HepG2 (cell line): ENCODE data around the gene CABLES2. TPM values are rescaled to one million over a fixed set of nuclear protein-coding genes. Genes with fewer than 3 reads are reported as not detected.

Experiments
- ASH2L ChIP-seq: fragments of 300-600, 200-600 bp; sonication (generic); IDR thresholded peaks from 2 replicates; pipeline ENCODE4 v1.7.0; 2017; ENCODE audit warnings: low read depth, mild to moderate bottlenecking, moderate library complexity, mixed read lengths, low read length; ENCODE audit not compliant: insufficient read length
- BRD4 ChIP-seq: sonication (generic); formaldehyde crosslinking; IDR thresholded peaks from 2 replicates; pipeline ENCODE4 v1.4.0; 2020; ENCODE audit warnings: missing genetic modification reagents
- DPF2 ChIP-seq: sonication (generic); formaldehyde crosslinking; IDR thresholded peaks from 2 replicates; pipeline ENCODE4 v1.4.0; 2020; ENCODE audit warnings: mild to moderate bottlenecking, low read depth, missing genetic modification reagents, borderline replicate concordance
- HIVEP1 ChIP-seq: sonication (generic); formaldehyde crosslinking; IDR thresholded peaks from 2 replicates; pipeline ENCODE4 v1.4.0; 2020; ENCODE audit warnings: mild to moderate bottlenecking, missing genetic modification reagents
- HNF1B ChIP-seq: sonication (generic); formaldehyde crosslinking; IDR thresholded peaks from 2 replicates; pipeline ENCODE4 v1.5.1; 2020; ENCODE audit warnings: mild to moderate bottlenecking, moderate library complexity, missing genetic modification reagents
- IKZF4 ChIP-seq: sonication (generic); formaldehyde crosslinking; IDR thresholded peaks from 2 replicates; pipeline ENCODE4 v1.5.1; 2020; ENCODE audit warnings: borderline replicate concordance, mild to moderate bottlenecking, low read depth, missing genetic modification reagents; ENCODE audit errors: not compliant biosample characterization
- KDM5A ChIP-seq: fragments of 200-600 bp; sonication (generic); IDR thresholded peaks from 2 replicates; pipeline ENCODE4 v1.7.0; 2018; ENCODE audit warnings: antibody characterized with exemption, mild to moderate bottlenecking, low read length, borderline replicate concordance
- KLF6 ChIP-seq: IDR thresholded peaks from 2 replicates; pipeline ENCODE4 v1.8.0; 2016; ENCODE audit warnings: missing biosample characterization, missing genetic modification reagents
- NR2C2 ChIP-seq: sonication (generic); formaldehyde crosslinking; IDR thresholded peaks from 2 replicates; pipeline ENCODE4 v1.4.0; 2020; ENCODE audit warnings: missing genetic modification reagents, mild to moderate bottlenecking, moderate library complexity, borderline replicate concordance
- RBM22 ChIP-seq: fragments of 200-400 bp; formaldehyde crosslinking; optimal IDR thresholded peaks from 2 replicates; pipeline ENCODE3; 2017; ENCODE audit warnings: mild to moderate bottlenecking, low read length, moderate library complexity
- SIX1 ChIP-seq: sonication (generic); formaldehyde crosslinking; IDR thresholded peaks from 2 replicates; pipeline ENCODE4 v1.4.0; 2020; ENCODE audit warnings: missing genetic modification reagents, borderline replicate concordance
- SKIL ChIP-seq: sonication (generic); formaldehyde crosslinking; IDR thresholded peaks from 2 replicates; pipeline ENCODE4 v1.8.0; 2022; ENCODE audit warnings: missing genetic modification reagents, mild to moderate bottlenecking, moderate library complexity, borderline replicate concordance
- TBP ChIP-seq: sonication (generic); formaldehyde crosslinking; IDR thresholded peaks from 2 replicates; pipeline ENCODE4 v1.5.0; 2020; ENCODE audit warnings: missing genetic modification reagents
- TEF ChIP-seq: sonication (generic); formaldehyde crosslinking; IDR thresholded peaks from 2 replicates; pipeline ENCODE4 v1.5.0; 2020; ENCODE audit warnings: missing genetic modification reagents
- ZBTB33 ChIP-seq: sonication (generic); formaldehyde crosslinking; IDR thresholded peaks from 2 replicates; pipeline ENCODE4 v1.4.0; 2020; ENCODE audit warnings: missing genetic modification reagents
- ZFP90 ChIP-seq: sonication (generic); formaldehyde crosslinking; IDR thresholded peaks from 2 replicates; pipeline ENCODE4 v1.8.0; 2022; ENCODE audit warnings: missing genetic modification reagents, mild to moderate bottlenecking, inconsistent platforms, borderline replicate concordance
- ZFYVE20 ChIP-seq: sonication (generic); formaldehyde crosslinking; IDR thresholded peaks from 2 replicates; pipeline ENCODE4 v1.8.0; 2023; ENCODE audit warnings: low read depth, mild to moderate bottlenecking, moderate library complexity, missing genetic modification reagents, borderline replicate concordance
- ZNF747 ChIP-seq: sonication (generic); formaldehyde crosslinking; IDR thresholded peaks from 2 replicates; pipeline ENCODE4 v1.8.1; 2023; ENCODE audit warnings: missing genetic modification reagents, mild to moderate bottlenecking, borderline replicate concordance
- ZNF784 ChIP-seq: sonication (generic); formaldehyde crosslinking; IDR thresholded peaks from 2 replicates; pipeline ENCODE4 v1.5.1; 2020; ENCODE audit warnings: missing genetic modification reagents, mild to moderate bottlenecking, borderline replicate concordance
- ZSCAN21 ChIP-seq: sonication (generic); formaldehyde crosslinking; IDR thresholded peaks from 2 replicates; pipeline ENCODE4 v1.8.0; 2022; ENCODE audit warnings: mild to moderate bottlenecking, missing genetic modification reagents, moderate library complexity, borderline replicate concordance
- polyA plus RNA-seq, 8 experiments: library from polyadenylated mRNA; depleted of rRNA in 3 of 8; stranded (reverse) in 7 of 8; unstranded in 1 of 8; fragments of >200 nt; fragmentation: Illumina TruSeq in 4 of 8; extraction: Trizol in 4 of 8; gene quantifications; 2 replicates each; pipeline versions ENCODE4 v1.2.1 to v1.2.3, GENCODE V29; 2011 to 2016; ENCODE audit warnings: low read depth in 4 of 8, missing spikeins in 1 of 8, mixed read lengths in 1 of 8; ENCODE audit not compliant: insufficient read depth in 1 of 8
- total RNA-seq, 5 experiments: library from RNA; depleted of rRNA; stranded (reverse); fragments of >200 nt; fragmentation: Illumina TruSeq; extraction: Trizol; gene quantifications; 2 replicates each; pipeline ENCODE4 v1.2.3, GENCODE V29; 2016; ENCODE audit warnings: low read depth in 1 of 5

Gene CABLES2
- total and polyA plus RNA-seq, 2 of the 13 experiments (the other 11 are each of a cell fraction or from before 2014, with no cell fraction given) = 5.2 to 9.7 TPM

- TF ChIP-seq ZBTB33 (CRISPR knock-in tag) (no peak), NR2C2 (CRISPR knock-in tag) (peak; percentile 97), ZFP90 (0 out of 2 replicates have a peak, but pooled peaks have one; percentile 47), HIVEP1 (CRISPR knock-in tag) (peak; percentile 26; the same call in 1 of the 2 replicates), KLF6 (CRISPR knock-in tag) (peak; percentile 10; the same call in 1 of the 2 replicates), KDM5A (0 out of 2 replicates have a peak, but pooled peaks have one; percentile 1), ASH2L (peak; percentile 12), ZFYVE20 (no peak), RBM22 (peak; percentile 91), SKIL (CRISPR knock-in tag) (peak; percentile 30; the same call in 1 of the 2 replicates), ZNF784 (CRISPR knock-in tag) (0 out of 2 replicates have a peak, but pooled peaks have one; percentile 6), DPF2 (0 out of 2 replicates have a peak, but pooled peaks have one; percentile 19), TBP (CRISPR knock-in tag) (no peak), TEF (no peak), BRD4 (CRISPR knock-in tag) (no peak), HNF1B (CRISPR knock-in tag) (peak; percentile 79), ZNF747 (CRISPR knock-in tag) (0 out of 2 replicates have a peak, but pooled peaks have one; percentile 60), ZSCAN21 (peak; percentile 15; the same call in 1 of the 2 replicates), IKZF4 (CRISPR knock-in tag) (peak; percentile 9), SIX1 (CRISPR knock-in tag) (no peak)
These were observed 19.7 kb downstream of the CABLES2 start (continued) for GRCh38 chr20:62387219-62387913.
